Thoracic aorta (tissue), 2 donors: ENCODE results near the gene CFAP99. TPM values are rescaled to one million over a fixed set of nuclear protein-coding genes. Genes with fewer than 3 reads are reported as not detected.

Experiments
- ATAC-seq: fragments of 150-250 bp; one replicate; pipeline ENCODE4 v1.8.0; 2017; ENCODE audit warnings: low read depth; ENCODE audit not compliant: insufficient number of reproducible peaks, low FRiP score
- DNase-seq: peaks from one replicate; pipeline ENCODE4 v3.0.0-alpha.2; 2020; ENCODE audit warnings: low spot score
- H3K27ac ChIP-seq, 2 donors: fragments of 200-600 bp; sonication (generic); 1 replicate in 1 of 2; 2 replicates in 1 of 2; pipeline ENCODE4 v1.5.1; 2016; ENCODE audit warnings: mild to moderate bottlenecking in 2 of 2, moderate library complexity in 2 of 2
- H3K27me3 ChIP-seq: fragments of 200-600 bp; sonication (generic); replicated peaks from 2 replicates; pipeline ENCODE4 v1.6.0; 2016; ENCODE audit warnings: mild to moderate bottlenecking; ENCODE audit not compliant: insufficient read depth
- H3K36me3 ChIP-seq: fragments of 200-600 bp; sonication (generic); one replicate; pipeline ENCODE4 v1.5.1; 2016
- H3K4me1 ChIP-seq, 2 donors: fragments of 200-600 bp; sonication (generic); 1 replicate in 1 of 2; 2 replicates in 1 of 2; pipeline versions ENCODE4 v1.5.1 to v1.6.0; 2016; ENCODE audit warnings: low read depth in 2 of 2, mild to moderate bottlenecking in 1 of 2; ENCODE audit not compliant: control insufficient read depth in 1 of 2
- H3K4me3 ChIP-seq: fragments of 200-600 bp; sonication (generic); 2 replicates; pipeline ENCODE4 v1.5.1; 2016; ENCODE audit warnings: mild to moderate bottlenecking
- H3K9me3 ChIP-seq: fragments of 200-600 bp; sonication (generic); 2 replicates; pipeline ENCODE4 v1.5.1; 2016
- total RNA-seq, 2 donors: library from RNA; depleted of rRNA; stranded (reverse); fragments of >200 nt; gene quantifications; one replicate each; pipeline versions ENCODE4 v1.1.0 to v1.2.3, GENCODE V29; 2016
- TF ChIP-seq, protein P1 (sequence below): fragments of 200-600 bp; sonication (generic); IDR thresholded peaks from one replicate; pipeline ENCODE4 v1.5.1; 2019; ENCODE audit warnings: antibody characterized with exemption

Gene CFAP99
- total RNA-seq, 2 donors from 2014 or later: not detected

DNA sequence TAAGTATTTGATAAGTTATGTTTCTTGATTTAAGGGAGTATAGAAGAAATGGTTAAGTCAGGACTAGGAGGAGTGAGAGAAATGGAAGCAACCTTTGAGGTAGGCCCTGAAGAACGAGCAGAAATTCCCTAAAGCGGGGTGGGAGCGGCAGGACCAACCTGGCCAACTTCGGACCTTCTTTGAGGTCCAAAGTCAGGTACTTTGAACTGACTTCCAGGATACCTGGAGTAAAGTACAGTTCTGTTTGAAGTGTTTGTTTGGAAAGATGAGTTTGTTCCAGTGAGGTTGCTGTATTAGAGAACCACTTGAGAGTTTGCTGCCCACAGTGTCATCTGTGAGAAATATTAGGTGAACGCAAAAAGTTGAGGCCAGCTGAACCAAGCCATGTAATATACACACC is 61.9 kb downstream of the CFAP99 start:
- DNase-seq (no peak), ATAC-seq (no peak)
- Histone ChIP-seq H3K4me1 (peaks cover 48 to 64% of the 10 kb centered on the region in 2 donors), H3K27me3 (no peaks in the 10 kb centered on the region), H3K9me3 (no peaks in the 10 kb centered on the region), H3K4me3 (no peak overlapping the region), H3K36me3 (no peaks in the 10 kb centered on the region), H3K27ac (no peak overlapping the region)
- TF ChIP-seq, protein P1, sequence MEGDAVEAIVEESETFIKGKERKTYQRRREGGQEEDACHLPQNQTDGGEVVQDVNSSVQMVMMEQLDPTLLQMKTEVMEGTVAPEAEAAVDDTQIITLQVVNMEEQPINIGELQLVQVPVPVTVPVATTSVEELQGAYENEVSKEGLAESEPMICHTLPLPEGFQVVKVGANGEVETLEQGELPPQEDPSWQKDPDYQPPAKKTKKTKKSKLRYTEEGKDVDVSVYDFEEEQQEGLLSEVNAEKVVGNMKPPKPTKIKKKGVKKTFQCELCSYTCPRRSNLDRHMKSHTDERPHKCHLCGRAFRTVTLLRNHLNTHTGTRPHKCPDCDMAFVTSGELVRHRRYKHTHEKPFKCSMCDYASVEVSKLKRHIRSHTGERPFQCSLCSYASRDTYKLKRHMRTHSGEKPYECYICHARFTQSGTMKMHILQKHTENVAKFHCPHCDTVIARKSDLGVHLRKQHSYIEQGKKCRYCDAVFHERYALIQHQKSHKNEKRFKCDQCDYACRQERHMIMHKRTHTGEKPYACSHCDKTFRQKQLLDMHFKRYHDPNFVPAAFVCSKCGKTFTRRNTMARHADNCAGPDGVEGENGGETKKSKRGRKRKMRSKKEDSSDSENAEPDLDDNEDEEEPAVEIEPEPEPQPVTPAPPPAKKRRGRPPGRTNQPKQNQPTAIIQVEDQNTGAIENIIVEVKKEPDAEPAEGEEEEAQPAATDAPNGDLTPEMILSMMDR: no peak

DNA sequence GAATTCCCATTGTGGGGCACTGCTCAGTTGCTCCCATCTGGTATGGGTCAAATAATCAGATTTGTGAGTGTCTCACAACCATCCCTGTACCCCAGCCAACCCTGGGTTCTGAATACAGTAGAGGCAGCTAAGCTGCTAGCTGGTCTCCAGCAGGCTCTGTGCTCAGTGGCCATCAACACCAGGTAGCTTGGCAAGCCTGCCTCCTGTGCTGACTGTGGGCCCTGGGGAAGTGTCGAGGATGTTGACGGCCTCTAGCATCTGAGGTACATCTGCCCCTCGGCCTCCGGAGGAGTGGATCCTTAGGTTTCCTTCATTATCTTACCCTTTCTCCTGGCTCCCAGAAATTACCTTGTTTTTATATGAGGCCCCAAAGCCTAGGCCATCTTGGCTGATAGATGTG is 63.4 kb downstream of the CFAP99 start:
- no peak for ATAC-seq
- Histone ChIP-seq H3K4me3 (peak overlapping the region; percentile 5), H3K9me3 (no peaks in the 10 kb centered on the region), H3K27me3 (no peaks in the 10 kb centered on the region), H3K36me3 (no peaks in the 10 kb centered on the region), H3K4me1 (peaks cover 54 to 66% of the 10 kb centered on the region in 2 donors), H3K27ac (peak overlapping the region; percentile 3 to 42)
- TF ChIP-seq, protein P1: no peak
- DNase-seq: no peak

DNA sequence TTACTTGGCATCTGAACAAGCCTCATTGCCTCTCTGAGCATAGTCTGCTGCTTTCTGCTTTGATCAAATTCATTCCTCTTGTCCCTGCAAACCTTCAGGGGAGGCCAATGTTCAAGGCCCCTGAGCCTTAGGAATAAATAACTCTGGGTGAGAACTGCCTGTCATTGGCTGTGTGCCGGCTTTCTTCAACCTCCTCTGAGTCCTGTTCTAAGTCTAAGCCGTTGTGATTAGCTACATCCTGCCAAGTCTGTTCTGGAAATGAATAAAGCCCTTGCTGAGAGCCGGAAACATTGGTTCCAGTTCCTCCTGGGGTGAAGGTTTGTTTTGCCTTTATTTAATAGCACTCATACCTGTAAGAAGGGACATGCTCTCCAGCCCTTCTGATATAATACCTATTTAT is 63.9 kb downstream of the CFAP99 start:
- H3K27me3 ChIP-seq: no peaks in the 10 kb centered on the region
- DNase-seq (no peak), ATAC-seq (peak; percentile 59)
- no peaks in the 10 kb centered on the region for H3K36me3 ChIP-seq
- TF ChIP-seq, protein P1: no peak
- no peaks in the 10 kb centered on the region for H3K9me3 ChIP-seq
- H3K4me3 ChIP-seq: peak overlapping the region; percentile 5
- peaks cover 52 to 61% of the 10 kb centered on the region in 2 donors for H3K4me1 ChIP-seq
- H3K27ac ChIP-seq: peak overlapping the region; percentile 3 to 42

DNA sequence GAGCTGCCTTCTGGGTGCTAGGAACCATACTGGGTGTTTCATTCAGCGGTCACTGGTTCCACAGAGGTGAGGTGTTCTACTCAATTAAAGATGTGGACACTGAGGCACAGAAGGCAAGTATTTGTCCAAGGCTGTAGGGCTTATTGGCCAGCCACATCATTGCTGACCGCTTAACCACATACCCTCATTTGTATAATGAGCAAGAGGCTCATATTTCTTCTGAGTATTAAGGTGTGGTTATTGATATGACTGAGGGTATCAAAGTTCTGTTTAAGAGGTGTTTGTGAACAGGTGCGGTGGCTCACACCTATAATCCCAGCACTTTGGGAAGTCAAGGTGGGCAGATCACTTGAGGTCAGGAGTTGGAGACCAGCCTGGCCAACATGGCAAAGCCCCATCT is 64.5 kb downstream of the CFAP99 start:
- Histone ChIP-seq H3K27me3 (no peaks in the 10 kb centered on the region), H3K27ac (peak overlapping the region; percentile 3 to 42), H3K36me3 (no peaks in the 10 kb centered on the region), H3K4me3 (no peak overlapping the region), H3K4me1 (peaks cover 48 to 56% of the 10 kb centered on the region in 2 donors), H3K9me3 (no peaks in the 10 kb centered on the region)
- TF ChIP-seq, protein P1: no peak
- DNase-seq: no peak
- no peak for ATAC-seq

DNA sequence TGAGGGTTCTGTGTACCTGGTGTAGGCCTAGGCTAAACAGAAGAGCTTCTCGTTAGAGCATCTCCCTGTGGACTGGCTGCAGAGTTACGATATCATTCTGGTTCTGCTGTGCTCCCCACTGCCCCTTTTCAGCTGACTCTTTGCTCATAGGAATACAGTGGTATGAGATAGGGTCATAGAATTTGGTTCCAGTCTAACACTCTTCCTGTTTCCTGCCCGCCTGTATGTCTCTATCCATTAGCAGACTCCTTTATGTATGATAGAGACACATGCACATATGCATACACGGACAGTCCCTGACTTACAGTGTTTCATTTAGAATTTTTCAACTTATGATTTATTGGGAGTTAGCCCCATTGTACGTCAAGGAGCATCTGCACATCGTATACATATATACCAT is 65.4 kb downstream of the CFAP99 start:
- no peaks in the 10 kb centered on the region for H3K27me3 ChIP-seq
- ATAC-seq (no peak), DNase-seq (no peak)
- H3K27ac ChIP-seq: no peak overlapping the region
- H3K4me1 ChIP-seq: peaks cover 48 to 50% of the 10 kb centered on the region in 2 donors
- TF ChIP-seq, protein P1: no peak
- no peak overlapping the region for H3K4me3 ChIP-seq
- no peaks in the 10 kb centered on the region for H3K36me3 ChIP-seq
- no peaks in the 10 kb centered on the region for H3K9me3 ChIP-seq
